ENCODE results near the gene GNG12. TPM values are rescaled to one million over a fixed set of nuclear protein-coding genes. Genes with fewer than 3 reads are reported as not detected.

The GNG12 gene
- total RNA-seq, 1 donor from 2014 or later, result 71.5 TPM

GRCh38 chr1:67768480-67768879 is 64.8 kb downstream of the GNG12 start:
- DNase-seq (ENCODE audit: extremely low spot score in 2 of 2), result no peak
- Histone ChIP-seq H3K4me1 (peaks cover 24% of the 10 kb centered on the region), H3K27me3 (no peaks in the 10 kb centered on the region), H3K4me3 (no peak overlapping the region), H3K9me3 (no peaks in the 10 kb centered on the region), H3K27ac (no peak overlapping the region), H3K36me3 (no peaks in the 10 kb centered on the region)
- intact Hi-C loops (cut with DNase I), result no loop called here
- TF ChIP-seq CTCF (IDR thresholded peaks at IDR 0.05) (no peak), POLR2A (IDR thresholded peaks at IDR 0.05) (no peak), POLR2AphosphoS5 (IDR thresholded peaks at IDR 0.05; ENCODE audit: insufficient read depth in 1 of 2, low read depth in 1 of 2) (no peak)

GRCh38 chr1:67767103-67767782 is 66.0 kb downstream of the GNG12 start:
- intact Hi-C loops (cut with DNase I), result no loop called here
- no peaks in the 10 kb centered on the region for H3K27me3 ChIP-seq
- H3K27ac ChIP-seq, result peak overlapping the region; percentile 65
- peak in 1 of 2 donors; percentile 78 for DNase-seq (ENCODE audit: extremely low spot score in 2 of 2)
- H3K9me3 ChIP-seq, result no peaks in the 10 kb centered on the region
- peaks cover 24% of the 10 kb centered on the region for H3K4me1 ChIP-seq
- H3K4me3 ChIP-seq, result no peak overlapping the region
- TF ChIP-seq CTCF (IDR thresholded peaks at IDR 0.05) (no peak), POLR2A (IDR thresholded peaks at IDR 0.05) (no peak), POLR2AphosphoS5 (IDR thresholded peaks at IDR 0.05; ENCODE audit: insufficient read depth in 1 of 2, low read depth in 1 of 2) (no peak)
- H3K36me3 ChIP-seq, result no peaks in the 10 kb centered on the region

GRCh38 chr1:67766141-67766978 is 66.9 kb downstream of the GNG12 start:
- H3K27ac ChIP-seq, result peak overlapping the region; percentile 65
- TF ChIP-seq CTCF (IDR thresholded peaks at IDR 0.05) (peak; percentile 59 to 83 (median 80)), POLR2A (IDR thresholded peaks at IDR 0.05) (no peak), POLR2AphosphoS5 (IDR thresholded peaks at IDR 0.05; ENCODE audit: insufficient read depth in 1 of 2, low read depth in 1 of 2) (peak in 1 of 2 donors; percentile 33)
- peaks cover 20% of the 10 kb centered on the region for H3K4me1 ChIP-seq
- no peaks in the 10 kb centered on the region for H3K36me3 ChIP-seq
- H3K4me3 ChIP-seq, result peak overlapping the region in 1 of 2 donors; percentile 30
- intact Hi-C loops (cut with DNase I), result no loop called here
- H3K27me3 ChIP-seq, result no peaks in the 10 kb centered on the region
- no peaks in the 10 kb centered on the region for H3K9me3 ChIP-seq
- peak in 1 of 2 donors; percentile 87 for DNase-seq (ENCODE audit: extremely low spot score in 2 of 2)

- TF ChIP-seq POLR2A (IDR thresholded peaks at IDR 0.05), result no peak
- no peak for TF ChIP-seq CTCF (IDR thresholded peaks at IDR 0.05)
- TF ChIP-seq POLR2AphosphoS5 (IDR thresholded peaks at IDR 0.05; ENCODE audit: insufficient read depth in 1 of 2, low read depth in 1 of 2), result no peak
These were observed 68.6 kb downstream of the GNG12 start for GRCh38 chr1:67764633-67765032.

More at GRCh38 chr1:67764633-67765032, 68.6 kb downstream of the GNG12 start:
- H3K27me3 ChIP-seq, result no peaks in the 10 kb centered on the region
- H3K36me3 ChIP-seq, result no peaks in the 10 kb centered on the region
- no peaks in the 10 kb centered on the region for H3K9me3 ChIP-seq
- no peak overlapping the region for H3K27ac ChIP-seq
- H3K4me1 ChIP-seq, result peaks cover 33% of the 10 kb centered on the region
- intact Hi-C loops (cut with DNase I), result loop anchor here (5.0 kb wide), 2 partner anchors 83 to 348 kb away; no protein-coding TSS in a partner anchor
- H3K4me3 ChIP-seq, result no peak overlapping the region
- peak in 1 of 2 donors; percentile 62 for DNase-seq (ENCODE audit: extremely low spot score in 2 of 2)
